ENCODE measurements around the gene CEACAM21. TPM values are rescaled to one million over a fixed set of nuclear protein-coding genes. Genes with fewer than 3 reads are reported as not detected.

The CEACAM21 gene
- total RNA-seq, 1 donor from 2014 or later: 0.75 TPM

GRCh38 chr19:41597600-41598041 lies 21.7 kb downstream of the CEACAM21 start:
- Mint-ChIP-seq H3K27me3 (ENCODE audit: low read depth) (peaks cover 23% of the 10 kb centered on the region), H3K36me3 (ENCODE audit: low read depth) (no peaks in the 10 kb centered on the region), H3K4me1 (no peaks in the 10 kb centered on the region), H3K27ac (ENCODE audit: unreplicated experiment) (no peak overlapping the region), H3K4me3 (no peak overlapping the region), H3K9me3 (peaks cover 2% of the 10 kb centered on the region)
- DNase-seq (ENCODE audit: low read depth, low spot score): peak; percentile 56
- TF ChIP-seq CTCF (conservative IDR thresholded peaks at IDR 0.05): peak; percentile 82

GRCh38 chr19:41599175-41599966 lies 23.4 kb downstream of the CEACAM21 start:
- no peak for DNase-seq (ENCODE audit: low read depth, low spot score)
- Mint-ChIP-seq H3K27me3 (ENCODE audit: low read depth) (peaks cover 25% of the 10 kb centered on the region), H3K4me3 (no peak overlapping the region), H3K27ac (ENCODE audit: unreplicated experiment) (no peak overlapping the region), H3K36me3 (ENCODE audit: low read depth) (no peaks in the 10 kb centered on the region), H3K9me3 (peaks cover 2% of the 10 kb centered on the region), H3K4me1 (no peaks in the 10 kb centered on the region)
- TF ChIP-seq CTCF (conservative IDR thresholded peaks at IDR 0.05): no peak

GRCh38 chr19:41601771-41602170 lies 25.8 kb downstream of the CEACAM21 start:
- no peak overlapping the region for H3K27ac Mint-ChIP-seq (ENCODE audit: unreplicated experiment)
- H3K36me3 Mint-ChIP-seq (ENCODE audit: low read depth): no peaks in the 10 kb centered on the region
- DNase-seq (ENCODE audit: low read depth, low spot score): no peak
- H3K9me3 Mint-ChIP-seq: peaks cover 2% of the 10 kb centered on the region
- H3K27me3 Mint-ChIP-seq (ENCODE audit: low read depth): peaks cover 13% of the 10 kb centered on the region
- H3K4me3 Mint-ChIP-seq: no peak overlapping the region
- TF ChIP-seq CTCF (conservative IDR thresholded peaks at IDR 0.05): no peak
- no peaks in the 10 kb centered on the region for H3K4me1 Mint-ChIP-seq

GRCh38 chr19:41604831-41605230 lies 28.9 kb downstream of the CEACAM21 start:
- DNase-seq (ENCODE audit: low read depth, low spot score): no peak
- peaks cover 13% of the 10 kb centered on the region for H3K27me3 Mint-ChIP-seq (ENCODE audit: low read depth)
- no peak for TF ChIP-seq CTCF (conservative IDR thresholded peaks at IDR 0.05)
- H3K4me1 Mint-ChIP-seq: no peaks in the 10 kb centered on the region
- no peaks in the 10 kb centered on the region for H3K36me3 Mint-ChIP-seq (ENCODE audit: low read depth)
- H3K9me3 Mint-ChIP-seq: peaks cover 4% of the 10 kb centered on the region
- no peak overlapping the region for H3K4me3 Mint-ChIP-seq
- no peak overlapping the region for H3K27ac Mint-ChIP-seq (ENCODE audit: unreplicated experiment)

DNA sequence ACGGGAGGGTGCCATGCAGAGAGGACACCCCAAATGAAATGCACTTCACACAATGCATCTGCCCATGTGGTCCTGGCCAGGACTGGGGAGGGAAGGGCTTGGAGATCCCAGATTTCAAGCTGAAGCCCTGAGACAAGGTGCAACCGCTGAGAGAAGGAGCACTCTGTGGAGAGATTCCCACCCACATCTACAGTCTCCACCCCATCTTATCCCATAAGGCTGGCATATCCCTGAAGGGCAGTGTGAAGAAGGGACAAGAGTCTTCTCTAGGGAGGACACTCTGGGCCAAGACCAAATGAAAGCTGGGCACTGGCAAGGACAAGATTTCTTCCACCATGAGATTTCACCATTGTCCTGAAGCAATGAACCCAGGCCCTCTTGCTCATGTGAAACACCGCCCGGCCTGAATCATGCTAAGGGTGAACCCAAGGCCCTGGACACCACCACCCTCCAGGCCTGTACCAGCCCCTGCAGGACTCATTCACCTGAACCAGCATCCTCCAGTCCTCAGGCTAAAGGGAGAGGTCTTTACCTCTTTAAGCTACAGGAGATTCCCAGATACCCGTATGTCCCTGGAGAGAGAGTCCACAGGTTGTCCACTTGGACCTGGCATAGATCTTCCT lies 30.4 kb downstream of the CEACAM21 start:
- no peak overlapping the region for H3K4me3 Mint-ChIP-seq
- DNase-seq (ENCODE audit: low read depth, low spot score): no peak
- H3K4me1 Mint-ChIP-seq: no peaks in the 10 kb centered on the region
- no peak overlapping the region for H3K27ac Mint-ChIP-seq (ENCODE audit: unreplicated experiment)
- peaks cover 8% of the 10 kb centered on the region for H3K9me3 Mint-ChIP-seq
- H3K27me3 Mint-ChIP-seq (ENCODE audit: low read depth): peaks cover 11% of the 10 kb centered on the region
- no peak for TF ChIP-seq CTCF (conservative IDR thresholded peaks at IDR 0.05)
- no peaks in the 10 kb centered on the region for H3K36me3 Mint-ChIP-seq (ENCODE audit: low read depth)
